H1 (cell line): ENCODE results near the gene DUS1L.

ENCODE experiments used
- CREB1 ChIP-seq: IDR thresholded peaks from 2 replicates; pipeline ENCODE4 v1.6.1; 2012; ENCODE audit warnings: inconsistent platforms
- EZH2 ChIP-seq: fragments of 200-600 bp; sonication (generic); IDR thresholded peaks from 2 replicates; pipeline ENCODE4 v1.7.1; 2012; ENCODE audit warnings: low read depth, mild to moderate bottlenecking, moderate library complexity, low read length, inconsistent platforms; ENCODE audit not compliant: severe bottlenecking
- FOSL1 ChIP-seq: IDR thresholded peaks from 2 replicates; pipeline ENCODE4 v1.6.1; 2011; ENCODE audit warnings: mild to moderate bottlenecking, low read depth, low read length, moderate library complexity; ENCODE audit not compliant: insufficient read depth
- PHF8 ChIP-seq: fragments of 200-600 bp; sonication (generic); conservative IDR thresholded peaks from 2 replicates; pipeline ENCODE4 v1.7.1; 2012; ENCODE audit warnings: low read depth, mild to moderate bottlenecking, inconsistent platforms, low read length, moderate library complexity
- POLR2A ChIP-seq, 2 experiments: IDR thresholded peaks; 1 replicate in 1 of 2; 2 replicates in 1 of 2; pipeline ENCODE4 v1.6.1; 2011; ENCODE audit warnings: low read depth in 2 of 2, low read length in 2 of 2, mild to moderate bottlenecking in 2 of 2; ENCODE audit errors: control extremely low read depth in 1 of 2
- POLR2AphosphoS5 ChIP-seq: IDR thresholded peaks from 2 replicates; pipeline ENCODE4 v1.6.1; 2011; ENCODE audit warnings: low read depth, low read length
- RNF2 ChIP-seq: fragments of 200-900, 300-1000 bp; sonication (generic); IDR thresholded peaks from 2 replicates; pipeline ENCODE4 v1.7.1; 2016; ENCODE audit warnings: borderline replicate concordance, low read depth, mild to moderate bottlenecking, antibody characterized with exemption, low read length; ENCODE audit not compliant: poor library complexity, severe bottlenecking; ENCODE audit errors: missing control alignments
- SUZ12 ChIP-seq: fragments of 200-600 bp; sonication (generic); IDR thresholded peaks from 2 replicates; pipeline ENCODE4 v1.6.1; 2012; ENCODE audit warnings: mild to moderate bottlenecking, inconsistent platforms, low read length, moderate library complexity, mixed read lengths
- TF ChIP-seq, protein P1 (sequence below), 3 experiments: IDR thresholded peaks; 1 replicate in 2 of 3; 2 replicates in 1 of 3; pipeline versions ENCODE4 v1.5.1 to v1.6.1; 2011; ENCODE audit warnings: low read length in 3 of 3, mild to moderate bottlenecking in 3 of 3, inconsistent platforms in 2 of 3, low read depth in 1 of 3, moderate library complexity in 1 of 3; ENCODE audit not compliant: insufficient read depth in 1 of 3; ENCODE audit errors: control extremely low read depth in 1 of 3
- TF ChIP-seq, protein P2 (sequence below): IDR thresholded peaks from 2 replicates; pipeline ENCODE4 v1.6.1; 2011; ENCODE audit warnings: low read depth, mild to moderate bottlenecking, low read length; ENCODE audit not compliant: insufficient read depth
- TF ChIP-seq, protein P3 (sequence below): IDR thresholded peaks from 2 replicates; pipeline ENCODE4 v1.6.1; 2012; ENCODE audit warnings: inconsistent platforms

DNA sequence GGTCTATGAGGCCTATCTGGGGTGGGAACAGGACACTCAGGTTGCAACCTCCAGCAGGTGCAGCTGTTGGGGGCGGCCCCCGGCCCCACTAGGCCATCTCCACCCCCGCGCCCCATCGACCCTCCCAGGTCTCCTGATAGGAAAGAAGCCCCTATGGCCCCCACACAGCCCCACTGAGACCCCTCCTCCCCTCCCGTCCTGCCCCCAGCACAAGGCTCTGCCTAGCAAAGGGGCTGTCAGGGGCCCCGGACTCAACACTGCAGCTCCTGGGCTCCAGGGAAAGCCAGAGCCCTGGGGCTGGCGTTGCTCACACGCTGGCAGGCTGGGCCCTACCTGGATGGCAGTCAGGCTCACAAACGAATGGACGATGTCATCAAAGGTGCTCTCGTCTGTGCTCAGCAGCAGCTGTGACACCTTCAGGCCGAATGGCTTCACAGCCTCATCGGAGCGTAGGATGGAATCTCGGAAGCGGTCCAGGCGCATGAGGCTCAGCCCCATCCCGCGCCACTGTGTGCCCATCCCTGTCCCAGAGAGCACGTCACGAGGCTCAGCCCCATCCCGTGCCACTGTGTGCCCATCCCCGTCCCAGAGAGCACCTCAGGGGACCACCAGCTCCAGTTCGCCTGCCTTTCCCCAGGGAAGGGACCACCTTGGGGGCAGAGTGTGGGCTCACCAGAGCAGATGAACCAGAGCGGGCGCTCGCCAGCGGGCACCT is 25.1 kb upstream of the DUS1L start:
- TF ChIP-seq FOSL1 (no peak), SUZ12 (no peak), EZH2 (no peak), POLR2AphosphoS5 (no peak), CREB1 (no peak), PHF8 (no peak), RNF2 (no peak), POLR2A (IDR thresholded peaks at IDR 0.05; ENCODE audit: control extremely low read depth in 1 of 2, low read depth in 2 of 2, low read length in 2 of 2) (no peak)
- TF ChIP-seq, protein P1, sequence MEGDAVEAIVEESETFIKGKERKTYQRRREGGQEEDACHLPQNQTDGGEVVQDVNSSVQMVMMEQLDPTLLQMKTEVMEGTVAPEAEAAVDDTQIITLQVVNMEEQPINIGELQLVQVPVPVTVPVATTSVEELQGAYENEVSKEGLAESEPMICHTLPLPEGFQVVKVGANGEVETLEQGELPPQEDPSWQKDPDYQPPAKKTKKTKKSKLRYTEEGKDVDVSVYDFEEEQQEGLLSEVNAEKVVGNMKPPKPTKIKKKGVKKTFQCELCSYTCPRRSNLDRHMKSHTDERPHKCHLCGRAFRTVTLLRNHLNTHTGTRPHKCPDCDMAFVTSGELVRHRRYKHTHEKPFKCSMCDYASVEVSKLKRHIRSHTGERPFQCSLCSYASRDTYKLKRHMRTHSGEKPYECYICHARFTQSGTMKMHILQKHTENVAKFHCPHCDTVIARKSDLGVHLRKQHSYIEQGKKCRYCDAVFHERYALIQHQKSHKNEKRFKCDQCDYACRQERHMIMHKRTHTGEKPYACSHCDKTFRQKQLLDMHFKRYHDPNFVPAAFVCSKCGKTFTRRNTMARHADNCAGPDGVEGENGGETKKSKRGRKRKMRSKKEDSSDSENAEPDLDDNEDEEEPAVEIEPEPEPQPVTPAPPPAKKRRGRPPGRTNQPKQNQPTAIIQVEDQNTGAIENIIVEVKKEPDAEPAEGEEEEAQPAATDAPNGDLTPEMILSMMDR (IDR thresholded peaks at IDR 0.05; ENCODE audit: control extremely low read depth in 1 of 3, insufficient read depth in 1 of 3, low read depth in 1 of 3, low read length in 3 of 3) = no peak
- TF ChIP-seq, protein P2, sequence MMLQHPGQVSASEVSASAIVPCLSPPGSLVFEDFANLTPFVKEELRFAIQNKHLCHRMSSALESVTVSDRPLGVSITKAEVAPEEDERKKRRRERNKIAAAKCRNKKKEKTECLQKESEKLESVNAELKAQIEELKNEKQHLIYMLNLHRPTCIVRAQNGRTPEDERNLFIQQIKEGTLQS = no peak
- TF ChIP-seq, protein P3, sequence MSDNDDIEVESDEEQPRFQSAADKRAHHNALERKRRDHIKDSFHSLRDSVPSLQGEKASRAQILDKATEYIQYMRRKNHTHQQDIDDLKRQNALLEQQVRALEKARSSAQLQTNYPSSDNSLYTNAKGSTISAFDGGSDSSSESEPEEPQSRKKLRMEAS = no peak
